ENCODE measurements around the gene ECSCR. TPM values are rescaled to one million over a fixed set of nuclear protein-coding genes. Genes with fewer than 3 reads are reported as not detected.

ECSCR gene, protein sequence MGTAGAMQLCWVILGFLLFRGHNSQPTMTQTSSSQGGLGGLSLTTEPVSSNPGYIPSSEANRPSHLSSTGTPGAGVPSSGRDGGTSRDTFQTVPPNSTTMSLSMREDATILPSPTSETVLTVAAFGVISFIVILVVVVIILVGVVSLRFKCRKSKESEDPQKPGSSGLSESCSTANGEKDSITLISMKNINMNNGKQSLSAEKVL
- 0.14 and 0.37 TPM in 2 replicates for total RNA-seq

DNA sequence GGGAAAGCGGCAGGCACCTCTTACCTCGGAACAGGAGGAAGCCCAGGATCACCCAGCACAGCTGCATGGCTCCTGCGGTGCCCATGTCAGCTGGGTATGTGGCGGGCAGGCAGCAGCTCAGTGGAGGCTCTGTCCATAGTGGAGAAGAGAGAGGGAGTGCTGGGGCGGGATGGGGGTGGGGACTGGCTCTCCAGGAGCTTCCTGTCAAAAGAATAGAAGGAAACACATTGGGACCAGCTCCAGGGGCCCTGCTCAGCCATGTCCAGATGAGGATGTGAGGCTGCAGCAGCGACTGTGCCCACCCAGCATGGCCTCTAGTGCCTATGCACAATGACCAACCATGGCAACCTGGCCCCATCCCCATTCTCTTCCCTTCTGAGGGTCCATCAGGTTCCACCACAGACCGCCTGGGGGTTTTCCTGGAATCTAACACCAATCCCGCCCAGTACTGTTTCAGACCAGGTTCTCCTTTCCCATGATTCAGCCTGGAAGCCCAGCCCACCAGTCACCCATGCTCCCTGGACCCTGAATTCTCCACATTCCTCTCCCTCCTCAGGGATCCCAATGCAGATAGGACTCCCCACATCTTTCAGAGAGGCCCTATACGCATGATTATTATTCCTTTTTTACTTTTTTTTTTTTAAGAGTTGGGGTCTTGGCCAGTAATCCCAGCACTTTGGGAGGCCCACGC is at the start of gene ECSCR:
TSS of gene ECSCR (minus strand) at position 158 of the 691 bp plus-strand sequence. CDS start at position 85, 73 bp downstream.

DNA sequence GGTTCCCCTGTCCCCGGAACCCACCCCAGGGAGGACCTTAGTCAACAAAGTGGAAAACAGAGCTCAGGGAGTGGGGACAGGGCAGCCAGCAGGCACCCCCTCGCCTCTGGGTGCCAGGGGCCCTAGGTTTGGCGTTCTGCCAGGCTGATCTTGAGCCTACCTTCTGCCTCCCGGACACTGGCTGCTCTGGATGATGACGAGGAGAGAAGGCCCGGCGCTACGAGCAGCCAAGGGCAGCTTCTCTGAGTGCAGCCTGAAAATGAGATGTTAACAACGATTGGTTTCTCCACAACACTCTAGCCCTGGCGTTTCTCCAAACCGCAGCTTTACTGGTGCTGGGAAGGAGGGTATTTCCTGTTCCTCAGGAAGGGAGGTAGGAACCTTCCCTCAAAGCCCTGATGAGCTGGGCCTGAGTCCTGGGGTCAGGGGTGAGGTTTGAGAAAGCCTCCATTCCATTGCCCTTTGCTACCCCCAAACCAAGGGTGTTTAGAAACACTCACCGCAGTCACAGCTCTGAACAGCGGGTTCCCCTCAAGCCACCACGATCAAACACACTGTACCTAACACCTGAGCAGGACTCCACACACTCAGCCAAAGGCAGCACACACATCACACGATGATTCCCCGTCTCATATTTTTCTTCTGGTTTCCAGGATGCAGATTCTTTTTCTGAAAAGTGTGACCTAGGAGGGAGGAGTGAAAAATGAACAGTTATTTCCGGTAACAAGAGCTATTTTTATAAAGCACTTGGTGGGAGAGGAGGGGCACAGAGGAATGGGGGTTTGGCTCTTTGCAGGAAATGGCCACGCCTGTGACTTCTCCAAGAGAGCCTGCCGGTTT is 19.7 kb upstream of the ECSCR start, which contains the start of gene STING1:
TSS of gene STING1 (minus strand) at position 709 of the 840 bp plus-strand sequence. CDS start 1,054 bp downstream, outside the sequence.

GRCh38 chr5:139470821-139471300 is 8.3 kb upstream of the ECSCR start, which contains the start of gene SMIM33:
SMIM33 (plus strand) TSS chr5:139471004; CDS start chr5:139471122, 118 bp downstream.

GRCh38 chr5:139439013-139439903 is 23.3 kb downstream of the ECSCR start, which contains the start of gene DNAJC18:
DNAJC18 (minus strand) TSS chr5:139439525; CDS start chr5:139439445, 80 bp downstream.

DNA sequence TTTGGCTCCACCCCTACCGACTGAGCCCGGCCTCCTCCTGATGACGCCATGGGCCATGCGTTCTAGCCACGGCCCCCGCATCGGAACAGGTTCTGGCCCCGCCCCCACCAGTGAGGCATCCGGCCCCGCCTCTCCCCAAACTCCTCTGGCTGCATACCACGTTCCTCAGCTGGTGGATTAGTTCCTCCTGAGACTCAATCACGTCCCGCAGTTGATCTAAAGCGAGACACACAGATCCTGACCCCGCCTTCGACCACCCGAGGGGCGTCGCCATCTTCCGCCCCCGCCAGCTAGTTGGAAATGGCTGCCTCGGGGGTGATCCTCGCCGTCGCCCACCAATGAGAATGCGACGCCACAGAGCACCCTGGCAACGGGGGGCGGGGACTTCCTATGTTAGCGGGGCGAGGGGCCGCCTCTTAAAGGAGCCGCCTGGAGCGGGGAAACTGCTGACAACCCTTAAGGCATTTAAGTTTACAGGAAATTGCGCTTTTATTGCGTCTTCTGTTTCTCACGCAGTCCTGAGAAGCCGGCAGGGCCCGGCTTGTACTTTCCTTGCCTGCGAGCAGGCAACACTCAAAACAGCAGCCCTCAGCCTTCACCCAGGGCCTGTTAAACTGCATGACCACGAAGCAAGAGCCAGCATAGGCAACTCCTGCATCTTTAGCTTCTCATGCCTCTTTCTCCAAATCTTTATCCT is 58.6 kb downstream of the ECSCR start, which contains the start of gene SPATA24:
TSS of gene SPATA24 (minus strand) at position 303 of the 697 bp plus-strand sequence. CDS start at position 274, 29 bp downstream.

Other genes with a start within 250 kb of the ECSCR start
- gene MATR3, start 169.0 kb downstream of the ECSCR start, total RNA-seq: 193 and 203 TPM in 2 replicates
- 53.5 and 69.2 TPM in 2 replicates for gene PAIP2, start 120.9 kb downstream of the ECSCR start, total RNA-seq
- gene SLC23A1, start 79.4 kb downstream of the ECSCR start, total RNA-seq: under 0.01 TPM in 1 of 2 replicates, not detected in the other
- 0.14 and 0.18 TPM in 2 replicates for gene MZB1, start 72.8 kb downstream of the ECSCR start, total RNA-seq
- 0.71 and 1.0 TPM in 2 replicates for gene PROB1, start 67.6 kb downstream of the ECSCR start, total RNA-seq
- gene SPATA24, start 58.7 kb downstream of the ECSCR start, total RNA-seq: 7.3 and 8.4 TPM in 2 replicates
- 6.3 and 7.3 TPM in 2 replicates for gene DNAJC18, start 23.2 kb downstream of the ECSCR start, total RNA-seq
- gene SMIM33, start 8.3 kb upstream of the ECSCR start, total RNA-seq: not detected in 2 replicates
- gene STING1, start 20.0 kb upstream of the ECSCR start, total RNA-seq: 24.8 and 26.9 TPM in 2 replicates
- gene UBE2D2, start 98.6 kb upstream of the ECSCR start, total RNA-seq: 39.3 and 43.4 TPM in 2 replicates
- 41.7 and 64.5 TPM in 2 replicates for gene CXXC5, start 185.6 kb upstream of the ECSCR start, total RNA-seq

All from smooth muscle cell of bladder (primary cell).